GM12878 (cell line): ENCODE measurements around the gene IER5. TPM values are rescaled to one million over a fixed set of nuclear protein-coding genes. Genes with fewer than 3 reads are reported as not detected.

Source experiments
- ATAC-seq: fragments of 200-7000 bp; cut with Tn5 transposase; 3 replicates; pipeline ENCODE4 v1.9.1; 2020; ENCODE audit warnings: mild to moderate bottlenecking, moderate library complexity
- BruUV-seq: library from RNA; stranded (reverse); fragments of 400-500 nt; replicated peaks from 2 replicates; lab custom pipeline; 2021; lab: Mats Ljungman, UMichigan
- CTCF ChIA-PET: fragments of 300-600 bp; sonication (Branson Sonifier 250); formaldehyde crosslinking; extraction: SDS; loops from one replicate; lab custom pipeline; 2021; ENCODE audit warnings: inconsistent platforms; lab: Yijun Ruan, JAX
- POLR2A ChIA-PET: fragments of 350-600 bp; formaldehyde crosslinking; extraction: SDS; loops from one replicate; lab custom pipeline; 2021; ENCODE audit warnings: inconsistent platforms; lab: Charles Lee
- RAD21 ChIA-PET: fragments of 300-600 bp; sonication (Branson Sonifier 250); formaldehyde crosslinking; loops from one replicate; lab custom pipeline; 2023; ENCODE audit warnings: antibody characterized with exemption; ENCODE audit not compliant: unreplicated experiment; lab: Charles Lee
- SMC1A ChIA-PET: fragments of 300-600 bp; sonication (Branson Sonifier 250); formaldehyde crosslinking; loops from one replicate; lab custom pipeline; 2023; ENCODE audit not compliant: unreplicated experiment, uncharacterized antibody; lab: Charles Lee
- DNase-seq: peaks from one replicate; pipeline ENCODE4 v3.0.0-alpha.2; 2011; ENCODE audit warnings: low read depth, low spot score
- FAIRE-seq: peaks from 3 replicates; lab custom pipeline; 2011; peaks lifted over from hg19 to GRCh38; lab: Jason Lieb, UNC
- H2AFZ ChIP-seq: 2 replicates; pipeline ENCODE4 v1.6.0; 2011; ENCODE audit warnings: low read depth, low read length, control low read depth; ENCODE audit not compliant: control insufficient read depth
- H3K27ac ChIP-seq: 2 replicates; pipeline ENCODE4 v1.5.1; 2011; ENCODE audit warnings: control low read depth; ENCODE audit not compliant: control insufficient read depth, insufficient read depth
- H3K27me3 ChIP-seq, 2 experiments: replicated peaks in 1 of 2; 2 replicates each; pipeline versions ENCODE4 v1.6.0 to v1.6.1; 2011; ENCODE audit warnings: low read length in 1 of 2; ENCODE audit not compliant: control insufficient read depth in 2 of 2, insufficient read depth in 2 of 2
- H3K36me3 ChIP-seq, 2 experiments: 2 replicates each; pipeline ENCODE4 v1.5.1; 2011; ENCODE audit warnings: low read length in 1 of 2; ENCODE audit not compliant: control insufficient read depth in 2 of 2, insufficient read depth in 2 of 2
- H3K4me1 ChIP-seq: 2 replicates; pipeline ENCODE4 v1.6.1; 2011; ENCODE audit warnings: mild to moderate bottlenecking, low read length, moderate library complexity, mixed read lengths; ENCODE audit not compliant: control insufficient read depth, insufficient read depth
- H3K4me2 ChIP-seq: 2 replicates; pipeline ENCODE4 v1.6.0; 2011; ENCODE audit warnings: control low read depth; ENCODE audit not compliant: control insufficient read depth, insufficient read depth
- H3K4me3 ChIP-seq: fragments of 200-600 bp; sonication (generic); 2 replicates; pipeline ENCODE4 v1.5.1; 2016
- H3K79me2 ChIP-seq: 2 replicates; pipeline ENCODE4 v1.6.0; 2011; ENCODE audit warnings: low read length; ENCODE audit not compliant: control insufficient read depth, insufficient read depth
- H3K9ac ChIP-seq: 2 replicates; pipeline ENCODE4 v1.8.0; 2011; ENCODE audit warnings: low read length, control low read depth, mixed read lengths; ENCODE audit not compliant: control insufficient read depth, insufficient read depth
- H3K9me3 ChIP-seq: replicated peaks from 3 replicates; pipeline ENCODE4 v1.5.1; 2011; ENCODE audit warnings: mild to moderate bottlenecking, low read length; ENCODE audit not compliant: control insufficient read depth, insufficient read depth
- H4K20me1 ChIP-seq: 2 replicates; pipeline ENCODE4 v1.6.0; 2011; ENCODE audit not compliant: control insufficient read depth, insufficient read depth
- ATF7 ChIP-seq: fragments of 450-650 bp; IDR thresholded peaks from 2 replicates; pipeline ENCODE4 v1.6.1; 2016; ENCODE audit warnings: low read depth, mild to moderate bottlenecking
- DPF2 ChIP-seq: fragments of 450-650 bp; IDR thresholded peaks from 2 replicates; pipeline ENCODE4 v1.6.1; 2017; ENCODE audit warnings: mild to moderate bottlenecking
- ELK1 ChIP-seq: IDR thresholded peaks from 2 replicates; pipeline ENCODE4 v1.6.1; 2012; ENCODE audit warnings: low read depth, low read length, improper control_type of control experiment
- ETV6 ChIP-seq, 2 experiments: fragments of 450-650 bp in 1 of 2; IDR thresholded peaks in 1 of 2; conservative IDR thresholded peaks in 1 of 2; 2 replicates each; pipeline ENCODE4 v1.6.1; 2014; ENCODE audit warnings: antibody characterized with exemption in 1 of 2, borderline replicate concordance in 1 of 2, low read depth in 1 of 2, mild to moderate bottlenecking in 1 of 2, moderate library complexity in 1 of 2
- FOXM1 ChIP-seq: IDR thresholded peaks from 2 replicates; pipeline ENCODE4 v1.6.1; 2012; ENCODE audit warnings: low read depth, mild to moderate bottlenecking, inconsistent platforms, low read length, moderate library complexity
- GATAD2B ChIP-seq: fragments of 450-650 bp; conservative IDR thresholded peaks from 2 replicates; pipeline ENCODE4 v1.6.1; 2017; ENCODE audit warnings: low read depth, mild to moderate bottlenecking, moderate library complexity
- HDGF ChIP-seq: fragments of 450-650 bp; IDR thresholded peaks from 2 replicates; pipeline ENCODE4 v1.6.1; 2016; ENCODE audit warnings: antibody characterized with exemption
- LARP7 ChIP-seq: fragments of 450-650 bp; IDR thresholded peaks from 2 replicates; pipeline ENCODE4 v1.6.1; 2017; ENCODE audit warnings: mild to moderate bottlenecking
- MLLT1 ChIP-seq: fragments of 450-650 bp; IDR thresholded peaks from 2 replicates; pipeline ENCODE4 v1.6.1; 2016; ENCODE audit warnings: mild to moderate bottlenecking
- PAX5 ChIP-seq: IDR thresholded peaks from 2 replicates; pipeline ENCODE4 v1.6.1; 2011; ENCODE audit warnings: low read depth, low read length, borderline replicate concordance
- POLR2AphosphoS5 ChIP-seq: IDR thresholded peaks from 2 replicates; pipeline ENCODE4 v1.6.1; 2011; ENCODE audit warnings: mild to moderate bottlenecking, low read length, inconsistent platforms
- RAD51 ChIP-seq: fragments of 450-650 bp; IDR thresholded peaks from 2 replicates; pipeline ENCODE4 v1.6.1; 2016; ENCODE audit warnings: moderate library complexity, mild to moderate bottlenecking, inconsistent platforms
- RCOR1 ChIP-seq: conservative IDR thresholded peaks from 2 replicates; pipeline ENCODE4 v1.6.1; 2012; ENCODE audit warnings: low read depth, low read length, improper control_type of control experiment
- SPI1 ChIP-seq: IDR thresholded peaks from 2 replicates; pipeline ENCODE4 v1.6.1; 2011; ENCODE audit warnings: low read depth, mild to moderate bottlenecking, low read length, moderate library complexity, borderline replicate concordance; ENCODE audit not compliant: insufficient read depth
- ZBED1 ChIP-seq: IDR thresholded peaks from 2 replicates; pipeline ENCODE4 v1.6.1; 2016; ENCODE audit warnings: borderline replicate concordance
- WGBS: methylation state at CpG from one replicate; pipeline ENCODE4 v1.1.6; 2016; ENCODE audit warnings: low lambda C conversion rate; ENCODE audit not compliant: insufficient replicate concordance, insufficient coverage; ENCODE audit errors: missing lambda C conversion rate; 5-methylcytosine and 5-hydroxymethylcytosine counted together
- in situ Hi-C: fragments of 300-500 bp; cut with MboI; formaldehyde crosslinking; loops from 9 replicates; pipeline ENCODE4 v1.14.3; 2018; ENCODE audit warnings: mixed read lengths
- intact Hi-C: fragments of 100-400 bp; cut with micrococcal nuclease; formaldehyde crosslinking; loops from one replicate; pipeline ENCODE4 v1.14.2; 2022; ENCODE audit not compliant: unreplicated experiment
- polyA plus RNA-seq, 11 experiments: library from polyadenylated mRNA; depleted of rRNA in 4 of 11; unstranded in 6 of 11; stranded (reverse) in 5 of 11; fragments of >200 nt; fragmentation: Nextera tagmentation in 4 of 11; fragmentation: Illumina TruSeq in 1 of 11; extraction: Ambion mirVana in 4 of 11; extraction: Trizol in 1 of 11; gene quantifications; 1 replicate in 1 of 11; 2 replicates in 10 of 11; pipeline versions ENCODE4 v1.2.1 to v1.2.3, GENCODE V29; 2011 to 2016; ENCODE audit warnings: inconsistent platforms in 2 of 11, missing spikeins in 2 of 11, low read depth in 1 of 11
- total RNA-seq, 4 experiments: library from RNA; depleted of rRNA in 3 of 4; stranded (reverse); fragments of >200 nt in 3 of 4; fragmentation: Illumina TruSeq in 1 of 4; extraction: Trizol in 1 of 4; gene quantifications; 2 replicates each; pipeline versions ENCODE4 v1.2.1 to v1.2.3, GENCODE V29; 2013 to 2021
- TF ChIP-seq, protein P1 (sequence below): IDR thresholded peaks from 2 replicates; pipeline ENCODE4 v1.6.1; 2012; ENCODE audit warnings: low read depth, low read length, improper control_type of control experiment
- TF ChIP-seq, protein P2 (sequence below): fragments of 450-650 bp; IDR thresholded peaks from 2 replicates; pipeline ENCODE4 v1.6.1; 2017; ENCODE audit warnings: mild to moderate bottlenecking, low read depth, inconsistent platforms; ENCODE audit not compliant: poor library complexity, severe bottlenecking

IER5 gene
- total and polyA plus RNA-seq, 10 of the 15 experiments (the other 5 are each of a cell fraction or from before 2014, with no cell fraction given), result 4.3 to 75.2 (median 30.5) TPM

DNA sequence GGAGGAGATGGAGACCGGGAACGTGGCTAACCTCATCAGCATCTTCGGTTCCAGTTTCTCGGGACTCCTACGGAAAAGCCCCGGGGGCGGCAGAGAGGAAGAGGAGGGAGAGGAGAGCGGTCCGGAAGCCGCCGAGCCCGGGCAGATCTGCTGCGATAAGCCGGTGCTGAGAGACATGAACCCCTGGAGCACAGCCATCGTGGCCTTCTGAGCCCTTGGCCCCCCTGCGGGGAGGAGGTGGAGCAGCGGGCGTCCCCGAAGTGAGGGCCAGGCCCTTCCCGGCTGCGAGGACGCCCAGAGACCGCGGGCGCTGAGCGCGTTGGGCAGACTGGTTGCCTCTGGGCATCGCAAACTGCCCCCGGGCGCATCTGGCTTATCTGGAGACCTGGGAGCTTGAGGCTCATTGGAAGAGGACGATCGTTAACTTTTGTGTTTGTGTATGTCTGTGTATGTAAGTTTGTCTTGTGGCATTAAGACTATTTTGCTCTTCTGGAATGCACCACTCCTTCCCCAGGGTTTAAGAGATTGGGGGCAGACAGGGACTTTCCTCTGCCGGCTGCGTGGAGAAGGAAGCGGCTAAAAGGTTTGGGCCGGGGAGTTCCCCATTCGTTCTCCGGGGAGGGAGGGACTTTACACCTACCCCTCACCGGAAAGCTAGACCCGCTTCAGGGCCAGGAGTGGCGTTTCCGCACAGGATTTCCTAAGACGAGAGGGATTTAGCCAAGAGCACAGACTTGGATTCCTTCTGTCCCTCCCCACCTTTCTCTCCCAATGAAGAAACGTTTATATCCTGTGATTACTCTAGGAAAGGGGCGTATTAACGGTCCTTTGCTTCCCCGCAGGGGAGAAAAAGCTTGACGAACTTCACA is 1.4 kb downstream of the IER5 start:
- in situ Hi-C loops (loop anchor here (5.0 kb wide), 2 partner anchors 42 to 53 kb away; no protein-coding TSS in a partner anchor), intact Hi-C loops (loop anchor here (1.0 to 10.0 kb wide), 3 partner anchors 50 to 845 kb away; no protein-coding TSS in a partner anchor)
- Histone ChIP-seq H3K27me3 (no peaks in the 10 kb centered on the region), H3K36me3 (peaks cover 0 to 15% of the 10 kb centered on the region in 2 experiments; a peak in 3 of 4 replicates), H3K9me3 (no peaks in the 10 kb centered on the region; the same call in 2 of the 3 replicates), H4K20me1 (peaks cover 5% of the 10 kb centered on the region; the same call in 1 of the 2 replicates), H3K4me1 (peaks cover 8% of the 10 kb centered on the region; the same call in 1 of the 2 replicates), H3K9ac (peak overlapping the region; percentile 98), H2AFZ (no peak overlapping the region), H3K79me2 (peaks cover 67% of the 10 kb centered on the region), H3K4me2 (peak overlapping the region; percentile 89; the same call in 1 of the 2 replicates), H3K4me3 (peak overlapping the region; percentile 99), H3K27ac (peak overlapping the region; percentile 97)
- ChIA-PET SMC1A (interaction anchor here (0.6 to 39.2 kb wide), 19 partner anchors 8 to 588 kb away, joined by 3 to 1399 read pairs (median 4); partner anchors contain the start of genes ACBD6 and MR1), RAD21 (interaction anchor here (0.8 to 26.9 kb wide), 21 partner anchors 9 to 574 kb away, joined by 3 to 966 read pairs (median 5); partner anchors contain the start of gene MR1), POLR2A (interaction anchor here (0.6 to 10.4 kb wide), 21 partner anchors 9 to 185 kb away, joined by 3 to 142 read pairs (median 8); partner anchors contain the start of gene MR1), CTCF (interaction anchor here (0.9 to 38.4 kb wide), 13 partner anchors 9 to 208 kb away, joined by 3 to 1067 read pairs (median 7); no protein-coding TSS in a partner anchor)
- WGBS, result under 1% methylated on average over 48 of the region's 48 CpGs
- BruUV-seq, result TSS peak; percentile 91
- FAIRE-seq (peak; percentile 31), ATAC-seq (peak; percentile 68), DNase-seq (no peak)
- TF ChIP-seq RCOR1 (no peak), ATF7 (no peak), ELK1 (no peak), RAD51 (no peak), POLR2AphosphoS5 (peak; percentile 97), FOXM1 (peak; percentile 49; the same call in 1 of the 2 replicates), DPF2 (peak; percentile 67; the same call in 1 of the 2 replicates), LARP7 (peak; percentile 84), ZBED1 (no peak), HDGF (peak; percentile 80), SPI1 (peak; percentile 82), MLLT1 (peak; percentile 96), PAX5 (peak; percentile 19; the same call in 1 of the 2 replicates), GATAD2B (no peak; the same call in 1 of the 2 replicates), ETV6 (conservative IDR thresholded peaks at IDR 0.05 in 1 of 2, IDR thresholded peaks at IDR 0.05 in 1 of 2; ENCODE audit: borderline replicate concordance in 1 of 2, low read depth in 1 of 2) (peak in 1 of 2 experiments; percentile 81; a peak in 2 of 4 replicates)
- TF ChIP-seq, protein P1, sequence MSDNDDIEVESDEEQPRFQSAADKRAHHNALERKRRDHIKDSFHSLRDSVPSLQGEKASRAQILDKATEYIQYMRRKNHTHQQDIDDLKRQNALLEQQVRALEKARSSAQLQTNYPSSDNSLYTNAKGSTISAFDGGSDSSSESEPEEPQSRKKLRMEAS, result peak; percentile 45; the same call in 1 of the 2 replicates
- TF ChIP-seq, protein P2, sequence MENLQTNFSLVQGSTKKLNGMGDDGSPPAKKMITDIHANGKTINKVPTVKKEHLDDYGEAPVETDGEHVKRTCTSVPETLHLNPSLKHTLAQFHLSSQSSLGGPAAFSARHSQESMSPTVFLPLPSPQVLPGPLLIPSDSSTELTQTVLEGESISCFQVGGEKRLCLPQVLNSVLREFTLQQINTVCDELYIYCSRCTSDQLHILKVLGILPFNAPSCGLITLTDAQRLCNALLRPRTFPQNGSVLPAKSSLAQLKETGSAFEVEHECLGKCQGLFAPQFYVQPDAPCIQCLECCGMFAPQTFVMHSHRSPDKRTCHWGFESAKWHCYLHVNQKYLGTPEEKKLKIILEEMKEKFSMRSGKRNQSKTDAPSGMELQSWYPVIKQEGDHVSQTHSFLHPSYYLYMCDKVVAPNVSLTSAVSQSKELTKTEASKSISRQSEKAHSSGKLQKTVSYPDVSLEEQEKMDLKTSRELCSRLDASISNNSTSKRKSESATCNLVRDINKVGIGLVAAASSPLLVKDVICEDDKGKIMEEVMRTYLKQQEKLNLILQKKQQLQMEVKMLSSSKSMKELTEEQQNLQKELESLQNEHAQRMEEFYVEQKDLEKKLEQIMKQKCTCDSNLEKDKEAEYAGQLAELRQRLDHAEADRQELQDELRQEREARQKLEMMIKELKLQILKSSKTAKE, result peak; percentile 74
